ENCODE results near the gene HOTAIR.

Gene HOTAIR

GRCh38 chr12:54016051-54016450, 41.3 kb upstream of the HOTAIR start:
- no peak for TF ChIP-seq CTCF (conservative IDR thresholded peaks at IDR 0.05; ENCODE audit: control insufficient read depth, insufficient read depth, low read depth, low read length)
- H3K4me3 ChIP-seq (ENCODE audit: control insufficient read depth, low read depth, low read length): peak overlapping the region; percentile 94

GRCh38 chr12:54015018-54015931, 40.5 kb upstream of the HOTAIR start:
- no peak overlapping the region for H3K4me3 ChIP-seq (ENCODE audit: control insufficient read depth, low read depth, low read length)
- no peak for DNase-seq (ENCODE audit: low read depth)
- TF ChIP-seq CTCF (conservative IDR thresholded peaks at IDR 0.05; ENCODE audit: control insufficient read depth, insufficient read depth, low read depth, low read length): no peak

More at GRCh38 chr12:54016051-54016450, 41.3 kb upstream of the HOTAIR start:
- DNase-seq (ENCODE audit: low read depth): no peak

- TF ChIP-seq CTCF (conservative IDR thresholded peaks at IDR 0.05; ENCODE audit: control insufficient read depth, insufficient read depth, low read depth, low read length): no peak
- DNase-seq (ENCODE audit: low read depth): no peak
- H3K4me3 ChIP-seq (ENCODE audit: control insufficient read depth, low read depth, low read length): peak overlapping the region; percentile 33
These were observed 39.7 kb upstream of the HOTAIR start for GRCh38 chr12:54014377-54015017.

- peak; percentile 2 for TF ChIP-seq CTCF (conservative IDR thresholded peaks at IDR 0.05; ENCODE audit: control insufficient read depth, insufficient read depth, low read depth, low read length)
- peak; percentile 51 for DNase-seq (ENCODE audit: low read depth)
- H3K4me3 ChIP-seq (ENCODE audit: control insufficient read depth, low read depth, low read length): peak overlapping the region; percentile 21
These were observed 38.1 kb upstream of the HOTAIR start for GRCh38 chr12:54012631-54013409.

GRCh38 chr12:54011665-54012532, 37.1 kb upstream of the HOTAIR start:
- no peak for DNase-seq (ENCODE audit: low read depth)
- peak overlapping the region; percentile 88 for H3K4me3 ChIP-seq (ENCODE audit: control insufficient read depth, low read depth, low read length)
- TF ChIP-seq CTCF (conservative IDR thresholded peaks at IDR 0.05; ENCODE audit: control insufficient read depth, insufficient read depth, low read depth, low read length): no peak
